Keratinocyte (primary cell): Measurements from ENCODE around the gene PFDN4.

ENCODE experiments used
- EZH2 ChIP-seq: IDR thresholded peaks from one replicate; pipeline ENCODE4 v1.6.1; 2012; ENCODE audit warnings: inconsistent platforms, mild to moderate bottlenecking, low read length, moderate library complexity
- TF ChIP-seq, protein P1 (sequence below), 3 experiments: IDR thresholded peaks in 1 of 3; conservative IDR thresholded peaks in 1 of 3; optimal IDR thresholded peaks in 1 of 3; 2 replicates in 2 of 3; 3 replicates in 1 of 3; pipeline versions ENCODE3 to v1.5.1; 2011; ENCODE audit warnings: low read length in 3 of 3, mild to moderate bottlenecking in 3 of 3, moderate library complexity in 2 of 3, control low read depth in 1 of 3, inconsistent platforms in 1 of 3; ENCODE audit not compliant: insufficient read depth in 2 of 3; ENCODE audit errors: extremely low read depth in 1 of 3

DNA sequence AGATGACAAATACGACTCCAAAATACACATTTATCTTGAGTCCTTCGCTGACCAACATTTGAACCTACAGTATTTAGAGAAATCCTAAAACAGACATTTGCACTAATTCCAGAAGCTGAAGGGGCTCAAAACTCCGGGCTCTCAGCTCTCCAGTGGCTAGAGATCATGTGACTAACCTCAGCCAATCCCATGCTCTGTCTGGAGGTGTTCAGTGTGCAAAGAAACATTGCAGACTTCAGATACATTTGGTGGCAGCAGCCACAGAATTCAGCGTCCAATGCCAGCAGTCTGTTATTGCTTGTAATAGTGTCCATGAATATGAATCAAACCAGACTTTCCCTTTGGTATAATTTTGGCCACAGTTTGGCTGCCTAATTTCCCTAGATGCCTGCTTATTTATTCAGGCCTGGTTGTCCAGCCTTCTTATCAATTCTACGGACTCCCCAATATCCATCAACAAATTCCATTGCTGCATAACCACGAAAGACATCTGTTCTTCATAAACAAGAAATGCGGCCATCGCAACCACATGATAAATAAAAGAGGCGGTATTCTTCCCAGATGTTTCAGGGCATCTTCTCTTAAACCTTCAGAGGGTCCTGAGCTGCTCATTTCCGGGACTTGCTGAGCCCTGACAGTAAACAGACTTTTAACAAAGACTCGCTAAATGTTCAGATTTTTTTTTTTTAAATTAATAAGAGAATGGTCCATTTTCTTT is 19.6 kb upstream of the PFDN4 start:
- TF ChIP-seq, protein P1, sequence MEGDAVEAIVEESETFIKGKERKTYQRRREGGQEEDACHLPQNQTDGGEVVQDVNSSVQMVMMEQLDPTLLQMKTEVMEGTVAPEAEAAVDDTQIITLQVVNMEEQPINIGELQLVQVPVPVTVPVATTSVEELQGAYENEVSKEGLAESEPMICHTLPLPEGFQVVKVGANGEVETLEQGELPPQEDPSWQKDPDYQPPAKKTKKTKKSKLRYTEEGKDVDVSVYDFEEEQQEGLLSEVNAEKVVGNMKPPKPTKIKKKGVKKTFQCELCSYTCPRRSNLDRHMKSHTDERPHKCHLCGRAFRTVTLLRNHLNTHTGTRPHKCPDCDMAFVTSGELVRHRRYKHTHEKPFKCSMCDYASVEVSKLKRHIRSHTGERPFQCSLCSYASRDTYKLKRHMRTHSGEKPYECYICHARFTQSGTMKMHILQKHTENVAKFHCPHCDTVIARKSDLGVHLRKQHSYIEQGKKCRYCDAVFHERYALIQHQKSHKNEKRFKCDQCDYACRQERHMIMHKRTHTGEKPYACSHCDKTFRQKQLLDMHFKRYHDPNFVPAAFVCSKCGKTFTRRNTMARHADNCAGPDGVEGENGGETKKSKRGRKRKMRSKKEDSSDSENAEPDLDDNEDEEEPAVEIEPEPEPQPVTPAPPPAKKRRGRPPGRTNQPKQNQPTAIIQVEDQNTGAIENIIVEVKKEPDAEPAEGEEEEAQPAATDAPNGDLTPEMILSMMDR (optimal IDR thresholded peaks at IDR 0.05 in 1 of 3, IDR thresholded peaks at IDR 0.05 in 1 of 3, conservative IDR thresholded peaks at IDR 0.05 in 1 of 3; ENCODE audit: extremely low read depth in 1 of 3, insufficient read depth in 2 of 3, low read length in 3 of 3): no peak
- no peak for TF ChIP-seq EZH2
